Testis (tissue), 3 donors: Measurements from ENCODE around the gene CPAMD8. TPM values are rescaled to one million over a fixed set of nuclear protein-coding genes. Genes with fewer than 3 reads are reported as not detected.

Experiments
- DNase-seq: peaks from one replicate; pipeline ENCODE4 v3.0.0-alpha.2; 2019
- H3K27ac ChIP-seq, 2 donors: fragments of 200-600 bp; sonication (generic); one replicate each; pipeline ENCODE4 v1.5.1; 2019
- H3K27me3 ChIP-seq: fragments of 200-600 bp; sonication (generic); one replicate; pipeline ENCODE4 v1.5.1; 2019
- H3K36me3 ChIP-seq: fragments of 200-600 bp; sonication (generic); one replicate; pipeline ENCODE4 v1.5.1; 2017; ENCODE audit warnings: low read depth; ENCODE audit errors: missing control alignments
- H3K4me1 ChIP-seq: fragments of 200-600 bp; sonication (generic); one replicate; pipeline ENCODE4 v1.5.1; 2019
- H3K4me3 ChIP-seq, 2 donors: fragments of 200-600 bp; sonication (generic); one replicate each; pipeline ENCODE4 v1.5.1; 2017 to 2019
- H3K9me3 ChIP-seq: fragments of 200-600 bp; sonication (generic); one replicate; pipeline ENCODE4 v1.5.1; 2017
- CTCF ChIP-seq, 3 experiments: fragments of 450-650 bp in 2 of 3; fragments of 200-600 bp in 1 of 3; sonication (generic) in 1 of 3; IDR thresholded peaks; one replicate each; pipeline ENCODE4 v1.5.1; 2016 to 2019; ENCODE audit warnings: antibody characterized with exemption in 3 of 3, mild to moderate bottlenecking in 2 of 3, moderate library complexity in 1 of 3
- POLR2A ChIP-seq: fragments of 450-650 bp; IDR thresholded peaks from one replicate; pipeline ENCODE4 v1.6.1; 2017; ENCODE audit warnings: antibody characterized with exemption, mild to moderate bottlenecking, moderate library complexity
- WGBS, 2 donors: methylation state at CpG; one replicate each; pipeline ENCODE4 v1.1.5; 2018; 5-methylcytosine and 5-hydroxymethylcytosine counted together
- intact Hi-C: fragments of 100-400 bp; cut with DNase I; formaldehyde crosslinking; loops from one replicate; pipeline ENCODE4 v1.15.1; 2023; ENCODE audit warnings: low total_unique reads
- polyA plus RNA-seq: library from polyadenylated mRNA; stranded (reverse); fragments of 350-450 nt; fragmentation: Illumina TruSeq; extraction: RNeasy Lipid Tissue Mini Kit (QIAGEN cat#74804); gene quantifications from one replicate; pipeline ENCODE4 v1.2.3, GENCODE V29; 2014; ENCODE audit warnings: low read depth, low replicate concordance; ENCODE audit not compliant: insufficient read depth
- total RNA-seq, 2 donors: library from RNA; depleted of rRNA; stranded (reverse); fragments of >200 nt; gene quantifications; one replicate each; pipeline ENCODE4 v1.2.3, GENCODE V29; 2016

The CPAMD8 gene
- total and polyA plus RNA-seq, 3 donors from 2014 or later: 12.0 to 46.1 (median 30.8) TPM

- Histone ChIP-seq H3K36me3 (no peaks in the 10 kb centered on the region), H3K9me3 (no peaks in the 10 kb centered on the region), H3K27ac (no peak overlapping the region), H3K27me3 (no peaks in the 10 kb centered on the region), H3K4me3 (no peak overlapping the region), H3K4me1 (no peaks in the 10 kb centered on the region)
- 79 to 95% methylated on average over 3 of the region's 3 CpGs for WGBS, 2 donors
- intact Hi-C loops: no loop called here
- no peak for DNase-seq
- no peak for TF ChIP-seq CTCF (IDR thresholded peaks at IDR 0.05)
- TF ChIP-seq POLR2A: no peak
These were observed 2.8 kb downstream of the CPAMD8 start for GRCh38 chr19:17023805-17024204.

GRCh38 chr19:17022738-17023137, 3.9 kb downstream of the CPAMD8 start:
- no peak for DNase-seq
- H3K36me3 ChIP-seq: no peaks in the 10 kb centered on the region
- TF ChIP-seq CTCF (IDR thresholded peaks at IDR 0.05): no peak
- no peak for TF ChIP-seq POLR2A
- H3K4me3 ChIP-seq: no peak overlapping the region
- H3K9me3 ChIP-seq: no peaks in the 10 kb centered on the region
- no peak overlapping the region for H3K27ac ChIP-seq
- 83 to 90% methylated on average over 7 of the region's 7 CpGs for WGBS, 2 donors
- H3K4me1 ChIP-seq: no peaks in the 10 kb centered on the region
- intact Hi-C loops: no loop called here
- H3K27me3 ChIP-seq: no peaks in the 10 kb centered on the region

GRCh38 chr19:17021793-17022590, 4.6 kb downstream of the CPAMD8 start:
- Histone ChIP-seq H3K27me3 (no peaks in the 10 kb centered on the region), H3K27ac (no peak overlapping the region), H3K36me3 (no peaks in the 10 kb centered on the region), H3K4me3 (no peak overlapping the region), H3K4me1 (no peaks in the 10 kb centered on the region), H3K9me3 (no peaks in the 10 kb centered on the region)
- TF ChIP-seq CTCF (IDR thresholded peaks at IDR 0.05): no peak
- TF ChIP-seq POLR2A: no peak
- 90 to 95% methylated on average over 7 to 12 of the region's 12 CpGs for WGBS, 2 donors
- no peak for DNase-seq
- intact Hi-C loops: no loop called here

- no peaks in the 10 kb centered on the region for H3K27me3 ChIP-seq
- TF ChIP-seq CTCF (IDR thresholded peaks at IDR 0.05): no peak
- no peak for TF ChIP-seq POLR2A
- H3K4me3 ChIP-seq: no peak overlapping the region
- intact Hi-C loops: no loop called here
- H3K36me3 ChIP-seq: no peaks in the 10 kb centered on the region
- H3K4me1 ChIP-seq: no peaks in the 10 kb centered on the region
- no peak for DNase-seq
- H3K9me3 ChIP-seq: no peaks in the 10 kb centered on the region
- no peak overlapping the region for H3K27ac ChIP-seq
- 80 to 100% methylated on average over 1 of the region's 1 CpG for WGBS, 2 donors
These were observed 5.3 kb downstream of the CPAMD8 start for GRCh38 chr19:17021328-17021727.

- no peak overlapping the region for H3K27ac ChIP-seq
These were observed 5.8 kb downstream of the CPAMD8 start for GRCh38 chr19:17020823-17021222.

More at GRCh38 chr19:17020823-17021222, 5.8 kb downstream of the CPAMD8 start:
- no peak overlapping the region for H3K4me3 ChIP-seq
- DNase-seq: peak; percentile 47
- 61 to 85% methylated on average over 2 of the region's 2 CpGs for WGBS, 2 donors
- TF ChIP-seq CTCF (IDR thresholded peaks at IDR 0.05): no peak
- no peak for TF ChIP-seq POLR2A
- no peaks in the 10 kb centered on the region for H3K4me1 ChIP-seq
- H3K27me3 ChIP-seq: no peaks in the 10 kb centered on the region
- no peaks in the 10 kb centered on the region for H3K36me3 ChIP-seq
- intact Hi-C loops: no loop called here
- H3K9me3 ChIP-seq: no peaks in the 10 kb centered on the region
